Embryonic facial prominence (tissue), 1 donor: ENCODE measurements around the gene DNAJC1.
A peak's percentile ranks its signal among the peaks of the same experiment; 100 is the strongest.

ENCODE experiments used
- DNase-seq: peaks from one replicate; pipeline ENCODE4 v3.0.0-alpha.2; 2016; ENCODE audit errors: extremely low spot score

Gene DNAJC1

DNA sequence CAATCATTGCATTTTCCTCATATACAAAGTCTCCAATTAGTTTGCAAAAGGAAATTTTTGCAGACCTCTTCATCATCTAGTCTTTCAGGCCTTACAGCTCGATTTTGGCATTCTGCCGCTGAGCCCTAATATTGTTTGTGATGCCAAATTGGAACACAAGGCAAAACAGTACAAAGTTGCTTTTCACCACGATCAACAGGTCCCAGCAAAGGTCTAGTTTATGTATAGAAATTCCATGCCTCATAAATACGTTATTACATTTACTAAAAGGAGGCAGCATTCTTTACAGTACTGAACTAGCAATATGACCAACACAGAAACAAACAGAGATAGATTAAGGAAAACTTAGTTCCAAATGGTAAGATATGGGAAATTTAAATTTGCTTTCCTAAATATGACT lies 7.0 kb upstream of the DNAJC1 start:
- DNase-seq: no peak

DNA sequence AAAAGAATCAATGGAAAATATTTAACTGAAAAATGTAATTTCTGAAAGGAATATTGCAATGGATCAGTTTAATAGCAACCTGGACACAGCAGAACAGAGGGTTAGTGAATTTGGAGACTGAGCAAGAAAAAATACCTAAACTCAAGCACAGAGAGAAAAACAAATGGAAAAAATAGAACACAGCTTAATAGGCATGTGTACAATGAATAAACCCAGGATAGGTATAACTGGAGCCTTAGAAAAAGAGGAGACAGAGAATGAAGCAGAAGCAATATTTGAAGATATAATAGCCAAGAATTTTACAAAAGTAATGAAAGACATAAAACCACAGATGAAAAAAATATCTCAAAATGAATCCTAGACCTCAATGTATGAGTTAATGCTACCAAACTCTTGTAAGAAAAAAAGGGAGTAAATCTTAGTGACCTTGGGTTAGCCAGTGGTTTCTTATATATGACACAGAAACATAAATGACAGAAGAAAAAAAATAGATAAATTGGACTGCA lies 2.9 kb upstream of the DNAJC1 start:
- no peak for DNase-seq

DNA sequence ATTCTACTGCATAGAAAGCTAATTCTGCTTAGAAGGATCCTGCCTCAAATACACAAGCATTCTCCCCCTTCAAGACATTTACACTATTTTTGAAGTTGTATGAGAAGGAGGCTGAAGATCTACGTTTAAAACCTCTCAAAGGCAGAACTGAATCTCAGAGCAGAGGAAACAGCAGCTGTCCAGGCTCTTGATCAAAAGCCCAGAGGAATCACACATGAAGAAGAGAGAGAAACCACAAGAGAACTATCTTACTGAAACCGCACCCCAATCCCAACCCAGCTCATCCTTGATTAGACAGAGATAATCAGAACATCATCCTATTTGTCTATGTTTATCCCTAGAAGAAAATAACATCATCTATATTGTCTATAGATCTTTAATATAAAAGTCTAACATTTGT lies 2.2 kb upstream of the DNAJC1 start:
- DNase-seq: no peak

DNA sequence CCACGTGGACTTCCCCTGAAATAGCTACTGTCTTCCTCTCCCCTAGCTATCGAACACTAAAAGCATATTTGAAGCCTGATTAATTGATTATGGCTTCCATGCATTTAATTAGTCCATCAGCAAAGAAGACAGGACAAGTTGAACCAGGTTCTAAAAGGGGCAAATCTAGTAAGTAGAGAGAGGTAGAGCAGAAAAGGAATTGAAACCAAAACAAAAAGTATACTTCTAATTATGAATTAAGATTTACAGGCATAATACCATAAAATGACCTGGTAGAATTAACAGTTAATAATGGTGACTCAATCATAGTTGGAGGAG lies 393 bp upstream of the DNAJC1 start:
- no peak for DNase-seq

DNA sequence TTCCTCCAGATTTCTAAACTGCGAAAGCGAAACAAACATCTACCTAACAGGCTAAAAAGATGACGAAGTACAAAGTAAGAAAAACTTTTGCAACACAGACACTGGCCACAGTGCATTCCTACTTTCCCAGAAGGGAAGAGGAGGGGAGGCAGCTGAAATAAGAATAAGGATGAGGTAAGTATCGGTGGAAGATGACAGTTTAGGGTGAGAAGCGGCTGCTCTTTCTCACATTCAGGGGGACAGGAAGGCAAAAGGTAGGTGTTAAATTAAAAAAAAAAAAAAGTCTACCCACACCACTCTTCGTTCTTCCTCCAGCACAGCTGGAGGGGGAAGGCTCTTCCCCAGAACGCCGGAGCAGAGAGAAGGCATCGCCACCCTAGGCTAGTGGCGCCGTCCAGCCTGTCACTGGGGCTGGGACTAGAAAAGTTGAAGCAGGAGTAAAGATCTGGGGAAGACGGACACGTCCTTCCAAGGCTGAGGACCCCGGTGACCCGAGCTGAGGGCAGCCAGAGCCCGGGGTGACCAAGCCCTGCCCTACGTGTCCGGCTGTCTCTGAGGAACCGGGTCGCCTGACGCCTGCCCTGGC lies 846 bp downstream of the DNAJC1 start:
- DNase-seq: peak; percentile 10

DNA sequence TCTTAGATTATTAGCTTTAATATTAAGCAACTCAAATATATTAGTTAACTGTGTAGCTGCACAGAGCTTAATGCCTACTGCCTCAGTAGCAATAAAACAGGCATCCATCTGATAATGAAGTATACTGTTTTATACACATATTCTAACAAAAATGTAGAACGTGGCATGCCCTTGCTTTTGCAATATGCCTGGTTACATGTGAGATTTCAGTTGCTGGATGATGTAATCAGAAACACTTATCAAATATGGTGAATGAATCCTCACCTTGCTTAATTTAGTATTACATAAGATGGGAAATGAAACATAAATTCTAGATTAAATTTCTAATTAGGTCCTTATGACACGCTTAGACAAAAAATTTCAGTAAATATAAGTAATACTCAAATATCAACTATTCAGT lies 8.0 kb downstream of the DNAJC1 start:
- DNase-seq: no peak

DNA sequence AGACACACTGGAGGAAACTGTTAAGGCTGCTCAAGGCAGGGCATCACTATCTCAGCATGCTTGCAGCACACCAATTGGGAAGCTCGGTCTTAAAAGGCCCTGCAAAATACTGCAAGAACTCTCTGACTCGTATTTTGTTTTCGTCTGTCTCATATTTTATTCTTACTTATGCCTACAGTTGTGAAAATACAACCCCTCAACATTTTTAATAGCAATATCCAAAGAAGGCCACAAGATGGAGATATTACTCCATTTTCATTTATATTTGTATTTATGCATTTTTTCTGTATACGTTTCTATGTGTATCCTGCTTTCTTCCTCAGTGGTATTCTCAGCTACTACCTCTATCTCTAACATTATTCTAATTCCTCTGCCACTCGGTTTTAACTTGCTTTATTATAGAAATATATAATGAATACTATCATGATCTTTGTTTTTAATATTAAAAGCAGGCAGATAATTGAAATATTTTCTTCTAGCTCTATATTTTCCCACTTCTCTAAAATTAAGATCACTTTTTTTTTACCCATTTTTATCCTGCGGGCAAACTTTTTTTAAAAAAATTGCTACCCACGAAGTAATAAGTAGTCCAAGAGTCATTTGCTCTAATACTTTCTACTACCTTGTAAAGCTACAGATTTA lies 10.0 kb downstream of the DNAJC1 start:
- no peak for DNase-seq

DNA sequence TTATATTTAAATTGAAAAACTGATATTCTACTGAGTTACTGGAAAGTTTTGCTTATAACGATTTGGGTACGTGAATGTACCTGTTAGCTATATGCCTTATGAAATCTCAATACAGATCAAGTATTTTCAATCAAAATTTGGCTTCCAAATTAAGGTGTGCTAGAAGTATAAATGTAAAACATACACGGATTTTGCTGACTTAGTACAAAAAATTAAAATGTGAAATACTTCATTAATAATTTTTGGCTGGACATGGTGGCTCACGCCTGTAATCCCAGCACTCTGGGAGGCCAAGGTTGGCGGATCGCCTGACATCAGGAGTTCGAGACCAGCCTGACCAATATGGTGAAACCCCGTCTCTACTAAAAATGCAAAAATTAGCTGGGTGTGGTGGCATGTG lies 11.7 kb downstream of the DNAJC1 start:
- DNase-seq: no peak

DNA sequence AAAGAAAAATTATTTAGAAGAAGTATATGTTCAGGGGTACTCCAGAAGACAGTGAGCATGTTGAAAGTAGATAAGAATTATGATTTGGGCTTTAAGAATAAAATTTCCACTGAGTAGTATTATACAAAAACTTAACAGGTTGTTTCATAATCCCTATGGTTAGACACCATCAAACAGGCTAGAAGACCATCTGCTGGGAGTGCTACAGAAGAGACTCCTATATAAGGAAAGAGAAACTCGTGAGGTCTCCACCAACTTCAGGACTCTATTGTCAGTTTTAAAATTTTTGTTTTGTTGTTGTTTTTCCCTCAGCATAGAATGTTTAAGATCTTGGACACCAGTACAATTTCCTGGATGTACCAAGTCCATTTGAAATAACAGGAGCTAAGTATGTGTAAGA lies 13.1 kb downstream of the DNAJC1 start:
- DNase-seq: no peak

DNA sequence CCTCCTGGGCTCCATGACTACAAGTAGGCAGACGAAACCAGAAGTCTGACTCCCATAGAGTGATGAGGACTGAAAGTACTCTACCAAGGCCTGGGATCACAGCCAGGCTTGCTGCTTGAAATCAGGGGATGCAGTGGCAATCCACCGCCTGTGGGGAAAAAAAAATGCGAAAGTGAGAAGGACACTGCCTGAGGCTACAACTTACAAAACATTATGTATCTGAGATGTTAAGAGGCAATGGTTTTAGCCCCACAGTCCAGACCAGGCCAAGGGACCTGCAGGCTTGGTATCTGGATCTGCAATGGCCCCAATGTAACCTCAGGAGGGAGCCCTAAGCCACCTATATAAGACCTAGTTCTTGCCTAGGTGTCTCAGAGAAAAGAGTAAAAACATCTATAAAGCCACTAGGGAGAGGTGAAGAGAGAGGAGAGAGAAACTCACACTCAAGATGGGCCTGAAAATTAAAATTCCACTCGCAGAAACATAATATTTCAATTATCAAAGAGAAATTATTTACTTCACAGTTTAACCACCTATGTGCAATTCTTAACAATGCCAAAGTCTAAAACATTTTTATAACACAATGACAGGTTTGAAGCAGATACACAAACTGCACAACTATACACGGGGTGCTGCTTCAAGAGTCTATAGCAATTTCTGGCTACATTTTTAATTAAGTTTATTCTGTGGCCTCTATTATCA lies 13.9 kb downstream of the DNAJC1 start:
- DNase-seq: no peak

DNA sequence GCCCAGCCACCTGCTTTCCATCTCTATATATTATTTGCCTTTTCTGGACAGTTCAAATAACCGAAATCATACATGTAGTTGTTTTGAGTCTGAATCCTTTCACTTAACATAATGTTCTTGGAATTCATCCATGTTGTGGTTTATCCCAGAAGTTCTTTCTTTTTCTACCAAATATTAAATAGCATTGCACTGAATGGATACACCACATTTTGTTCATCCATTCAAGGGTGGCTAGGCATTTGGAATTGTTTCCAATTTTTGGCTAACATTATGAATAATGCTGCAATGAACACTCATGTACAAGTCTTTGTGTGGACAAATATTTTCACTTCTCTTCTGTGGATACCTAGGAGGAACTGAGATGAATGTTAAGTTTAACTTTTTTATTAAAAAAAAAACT lies 18.0 kb downstream of the DNAJC1 start:
- DNase-seq: no peak

DNA sequence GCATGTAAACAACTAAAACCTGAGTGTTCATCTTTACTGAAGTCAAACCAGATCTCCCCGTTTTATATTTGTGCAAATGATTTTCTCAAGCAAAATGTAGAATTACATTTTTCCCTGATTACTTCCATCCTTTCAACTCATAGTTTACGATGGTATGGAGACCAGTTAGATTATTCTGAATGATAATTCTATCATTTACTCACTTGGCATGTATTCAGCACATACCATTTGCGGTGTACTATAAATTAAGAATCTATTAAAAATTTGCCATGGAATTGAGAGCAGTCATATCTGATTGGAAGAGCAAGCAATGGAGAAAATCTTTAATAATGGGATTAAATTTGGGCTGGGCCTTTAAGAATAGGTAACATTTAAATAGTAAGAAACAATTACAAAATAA lies 22.4 kb downstream of the DNAJC1 start:
- DNase-seq: no peak

DNA sequence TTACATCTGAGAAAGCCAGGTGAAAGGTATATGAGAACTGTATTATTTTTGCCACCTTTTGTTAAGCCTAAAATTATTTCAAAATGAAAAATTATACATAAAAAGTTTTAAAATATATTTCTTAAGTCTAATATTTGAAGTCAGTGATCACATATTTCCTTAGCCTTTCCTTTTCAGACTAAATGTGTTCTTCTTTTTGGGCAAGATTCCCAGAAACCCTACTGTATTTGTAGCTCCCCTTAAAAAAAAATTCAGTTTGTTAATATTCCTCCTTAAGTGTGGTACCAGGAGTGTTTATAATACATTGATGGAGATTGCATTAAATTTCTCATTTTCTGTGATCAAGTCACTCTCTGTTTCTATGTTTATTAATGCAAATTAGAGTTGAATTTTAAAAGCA lies 22.8 kb downstream of the DNAJC1 start:
- no peak for DNase-seq

DNA sequence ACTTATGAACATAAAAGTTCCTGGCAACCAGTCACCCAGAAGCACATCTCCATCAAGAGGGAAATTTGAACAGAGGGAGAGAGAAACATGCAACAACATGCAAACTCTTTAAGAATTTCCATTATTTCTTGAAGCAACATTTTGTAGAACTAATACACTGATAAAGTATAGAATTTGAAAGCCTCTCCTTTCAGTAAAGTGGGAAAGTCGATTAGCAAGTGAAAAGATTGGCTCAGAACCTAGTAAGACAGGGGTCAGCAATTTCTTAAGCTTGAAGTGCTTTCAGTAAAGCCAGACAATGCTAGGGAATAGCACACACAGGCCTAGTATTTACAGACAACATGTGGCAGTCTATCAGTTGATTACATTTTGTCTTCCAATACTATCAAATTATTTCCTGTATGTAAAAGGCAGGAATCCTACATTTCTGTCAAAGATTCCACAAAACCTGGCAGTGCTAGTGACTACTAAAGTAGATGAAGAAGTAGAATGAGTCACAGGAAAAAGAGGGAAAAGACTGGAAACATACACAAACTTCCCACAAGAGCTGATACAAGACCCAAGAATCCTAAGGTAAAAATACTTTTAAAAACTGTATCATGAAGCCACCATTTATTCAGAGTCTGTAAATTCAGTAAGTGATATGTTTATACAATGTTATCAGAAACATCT lies 25.2 kb downstream of the DNAJC1 start:
- no peak for DNase-seq

DNA sequence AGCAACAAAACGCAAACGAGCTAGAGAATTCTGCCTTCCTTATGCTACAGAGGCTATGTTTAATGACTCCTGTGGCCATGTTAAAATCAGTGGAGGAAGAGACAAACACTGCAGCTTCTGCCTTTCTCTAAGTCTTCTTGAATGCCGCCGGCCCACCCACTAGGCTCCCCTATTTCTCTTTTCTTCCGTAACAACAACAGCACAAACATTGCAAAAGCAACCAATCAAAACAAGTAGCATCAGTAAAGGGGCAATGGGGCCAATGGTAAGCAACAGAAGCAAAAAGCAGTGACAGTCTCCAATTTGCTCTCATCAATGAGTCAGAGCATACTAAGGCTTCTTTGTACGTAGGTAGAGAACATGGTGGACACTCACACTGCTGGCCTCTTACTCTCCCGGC lies 26.8 kb downstream of the DNAJC1 start:
- no peak for DNase-seq

DNA sequence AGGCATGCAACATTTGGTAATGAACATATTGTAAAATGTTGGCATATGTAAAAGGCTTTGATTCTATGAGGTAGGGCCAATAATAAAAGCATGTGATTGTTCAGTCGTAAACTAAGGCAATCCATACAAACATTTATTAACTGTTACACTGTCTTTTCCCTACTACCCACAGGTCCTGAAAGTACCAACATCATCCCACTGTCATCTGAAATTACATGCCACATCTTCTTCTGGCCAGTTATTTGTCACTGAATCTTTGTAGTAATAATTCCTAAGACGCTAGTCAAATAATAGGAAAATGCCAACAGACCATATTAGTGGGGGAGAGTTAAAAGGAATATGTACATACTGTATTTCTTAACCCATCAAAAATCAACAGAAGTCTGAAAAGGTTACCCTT lies 27.2 kb downstream of the DNAJC1 start:
- no peak for DNase-seq

DNA sequence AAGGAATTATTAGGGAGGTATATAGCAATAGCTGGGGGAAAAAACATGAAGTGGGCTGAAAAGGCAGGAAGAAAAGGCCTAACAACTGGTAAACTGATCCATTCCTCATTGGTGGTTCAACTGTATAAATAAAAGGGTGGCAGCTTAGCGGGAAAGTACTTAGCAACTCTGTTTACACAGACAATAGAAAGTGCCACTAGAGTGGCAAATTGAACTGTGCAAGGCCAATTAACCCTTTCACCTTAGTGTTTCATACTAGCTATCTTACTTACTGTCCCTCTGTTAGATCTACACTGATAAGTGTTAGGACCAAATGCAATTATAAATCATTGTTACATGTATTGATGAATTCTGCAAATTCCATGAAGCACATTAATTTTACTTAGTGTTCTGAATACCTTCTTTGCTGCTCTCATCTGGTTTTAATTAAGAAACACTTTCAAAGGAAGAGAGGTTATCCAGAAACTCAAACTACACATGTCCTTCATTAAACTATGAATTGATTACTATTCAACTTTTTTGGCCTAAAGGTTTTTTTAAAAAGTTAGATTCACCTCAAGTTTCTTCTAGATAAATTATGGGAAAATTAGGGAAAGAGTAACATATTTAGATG lies 28.0 kb downstream of the DNAJC1 start:
- no peak for DNase-seq

DNA sequence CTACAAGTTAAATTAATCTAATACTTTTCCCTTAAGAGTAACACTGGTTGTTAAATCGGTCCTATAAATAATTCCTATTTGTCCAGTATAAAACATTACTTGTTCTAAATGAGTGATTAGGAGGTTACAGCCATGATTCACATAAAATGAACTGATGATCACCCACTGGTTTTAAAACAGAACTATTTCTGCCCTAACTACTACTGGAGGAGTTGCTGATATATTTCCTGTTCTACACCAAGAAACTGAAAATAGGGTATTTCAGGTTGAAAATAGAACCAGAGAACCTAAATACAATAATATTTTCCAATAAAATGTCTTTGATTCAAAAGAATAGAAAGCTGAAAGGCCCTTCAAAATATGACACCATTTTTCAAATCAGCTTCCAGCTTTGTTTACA lies 30.9 kb downstream of the DNAJC1 start:
- no peak for DNase-seq

DNA sequence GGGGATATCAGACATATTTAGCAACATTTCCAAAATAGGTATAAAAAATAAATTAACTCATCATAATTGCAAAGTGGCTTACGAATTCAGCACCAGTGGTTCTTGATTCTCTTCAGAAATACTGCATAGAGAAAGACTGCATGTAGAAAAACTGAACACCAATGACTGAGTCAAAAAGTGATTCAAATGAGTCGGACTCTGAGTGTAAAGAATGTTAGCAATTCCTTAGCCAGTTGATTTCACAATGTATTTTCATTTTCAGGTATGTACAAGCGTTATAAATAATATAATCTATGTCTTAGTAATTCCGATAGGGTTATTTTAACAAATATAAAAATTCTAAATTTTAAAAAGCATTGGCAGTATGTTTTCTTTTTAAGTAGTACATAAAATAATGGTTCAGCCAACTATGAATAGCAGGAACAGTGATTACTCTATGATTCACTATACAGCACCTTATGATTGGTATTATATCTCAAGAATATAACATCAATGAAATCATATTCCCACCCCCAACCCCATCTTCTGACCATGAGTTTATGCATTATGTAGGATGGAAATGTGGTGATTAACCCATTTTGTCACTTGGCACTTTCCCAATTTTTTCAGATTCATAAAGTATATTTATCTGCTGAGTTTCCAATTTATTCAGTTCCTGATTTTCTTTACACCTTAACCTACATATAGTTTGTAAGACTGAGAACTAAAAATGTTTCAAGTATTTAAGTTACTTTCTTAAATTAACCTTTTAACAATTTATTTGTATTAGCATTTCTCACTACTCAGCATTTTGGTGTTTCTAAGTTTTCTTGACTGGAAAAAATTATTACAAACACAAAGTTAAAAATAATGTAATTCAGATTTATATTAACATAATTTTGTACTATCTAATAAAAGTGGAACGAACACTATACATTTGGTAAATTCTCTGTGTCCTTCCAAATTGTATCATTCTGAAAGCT lies 33.9 kb downstream of the DNAJC1 start:
- DNase-seq: no peak

DNA sequence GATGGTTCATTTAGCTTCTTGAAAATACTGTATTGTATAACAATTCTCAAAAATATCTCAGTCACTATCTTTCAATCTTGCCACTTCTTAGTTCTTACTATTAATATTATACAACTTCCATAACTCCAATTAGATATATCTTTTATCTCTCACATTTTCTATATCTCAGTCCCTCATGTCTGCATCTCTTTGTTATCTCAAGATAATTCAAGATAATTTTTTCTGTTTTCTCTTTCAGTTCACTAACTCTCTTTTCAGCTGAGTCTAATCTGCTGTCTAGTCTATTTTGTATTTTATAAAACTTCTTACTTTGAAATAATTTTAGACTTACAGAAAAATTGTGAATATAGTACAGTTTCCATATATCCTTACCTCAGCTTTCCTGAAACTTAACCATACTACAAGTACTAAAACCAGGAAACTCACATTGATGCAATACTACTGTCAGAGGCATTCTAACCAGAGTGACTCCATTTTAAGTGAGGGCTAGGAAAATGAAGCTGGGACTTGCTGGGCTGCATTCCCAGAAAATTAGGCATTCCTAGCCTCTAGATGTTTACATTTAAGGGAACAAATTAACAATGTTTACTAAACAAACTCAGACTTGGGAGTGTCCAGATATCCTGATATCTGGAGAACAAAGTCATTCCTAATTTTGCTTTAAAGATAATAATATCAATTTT lies 38.4 kb downstream of the DNAJC1 start:
- DNase-seq: no peak

DNA sequence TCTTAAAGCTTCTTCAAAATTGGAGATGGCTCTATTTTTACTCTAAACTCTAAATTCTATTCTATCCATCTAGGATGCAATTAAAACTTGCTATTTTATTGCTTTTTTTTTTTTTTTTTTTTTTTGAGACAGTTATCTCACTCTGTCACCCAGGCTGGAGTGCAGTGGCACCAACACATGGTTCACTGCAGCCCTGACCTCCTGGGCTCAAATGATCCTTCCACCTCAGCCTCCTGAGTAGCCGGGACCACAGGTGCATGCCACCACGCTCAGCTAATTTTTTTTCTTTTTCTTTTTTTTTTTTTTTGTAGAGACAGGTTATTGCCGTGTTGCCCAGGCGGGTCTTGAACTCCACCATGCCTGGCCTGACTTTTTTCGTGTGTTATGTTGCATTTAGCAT lies 41.2 kb downstream of the DNAJC1 start:
- DNase-seq: no peak
